Fibroblast of lung (primary cell): ENCODE results near the gene FGF2. TPM values are rescaled to one million over a fixed set of nuclear protein-coding genes. Genes with fewer than 3 reads are reported as not detected.

Source experiments
- DNase-seq, 2 donors: peaks; one replicate each; pipeline versions ENCODE4 v3.0.0 to v3.0.0-alpha.2; 2010; ENCODE audit warnings: low read depth in 2 of 2
- H2AFZ ChIP-seq: 2 replicates; pipeline ENCODE4 v1.5.1; 2012; ENCODE audit warnings: low read length, control low read depth, inconsistent platforms
- H3K27ac ChIP-seq: 2 replicates; pipeline ENCODE4 v1.5.1; 2011; ENCODE audit warnings: low read length, control low read depth; ENCODE audit not compliant: insufficient read depth
- H3K27me3 ChIP-seq: 2 replicates; pipeline ENCODE4 v1.5.1; 2011; ENCODE audit warnings: mild to moderate bottlenecking, low read length; ENCODE audit not compliant: control insufficient read depth, insufficient read depth
- H3K36me3 ChIP-seq: 2 replicates; pipeline ENCODE4 v1.5.1; 2011; ENCODE audit warnings: low read length; ENCODE audit not compliant: control insufficient read depth, insufficient read depth
- H3K4me1 ChIP-seq: 2 replicates; pipeline ENCODE4 v1.5.1; 2011; ENCODE audit warnings: low read length; ENCODE audit not compliant: control insufficient read depth, insufficient read depth; ENCODE audit errors: extremely low read depth
- H3K4me2 ChIP-seq: 2 replicates; pipeline ENCODE4 v1.5.1; 2011; ENCODE audit warnings: low read length, control low read depth; ENCODE audit not compliant: insufficient read depth; ENCODE audit errors: extremely low read depth
- H3K4me3 ChIP-seq, 4 experiments: fragments of 200-600 bp in 1 of 4; sonication (generic) in 1 of 4; replicated peaks in 1 of 4; 2 replicates each; pipeline ENCODE4 v1.5.1; 2011 to 2016; ENCODE audit warnings: low read length in 4 of 4, low read depth in 3 of 4, mild to moderate bottlenecking in 3 of 4, control low read depth in 2 of 4, inconsistent platforms in 1 of 4, mixed read lengths in 1 of 4; ENCODE audit not compliant: insufficient read depth in 1 of 4; ENCODE audit errors: control extremely low read depth in 1 of 4
- H3K79me2 ChIP-seq: 2 replicates; pipeline ENCODE4 v1.5.1; 2012; ENCODE audit warnings: mild to moderate bottlenecking, low read length, inconsistent platforms; ENCODE audit not compliant: control insufficient read depth, insufficient read depth
- H3K9ac ChIP-seq: 2 replicates; pipeline ENCODE4 v1.5.1; 2011; ENCODE audit warnings: mild to moderate bottlenecking, low read length, control low read depth; ENCODE audit not compliant: insufficient read depth
- H3K9me3 ChIP-seq: 2 replicates; pipeline ENCODE4 v1.5.1; 2012; ENCODE audit warnings: low read depth, low read length; ENCODE audit not compliant: control insufficient read depth, insufficient read depth
- H4K20me1 ChIP-seq: 2 replicates; pipeline ENCODE4 v1.5.1; 2011; ENCODE audit warnings: low read length; ENCODE audit not compliant: control insufficient read depth, insufficient read depth; ENCODE audit errors: extremely low read depth
- EZH2 ChIP-seq: IDR thresholded peaks from 2 replicates; pipeline ENCODE4 v1.5.1; 2012; ENCODE audit warnings: low read length, control low read depth, mild to moderate bottlenecking; ENCODE audit errors: missing control alignments
- polyA plus RNA-seq, 2 donors: library from polyadenylated mRNA; depleted of rRNA in 1 of 2; stranded (reverse) in 1 of 2; unstranded in 1 of 2; fragments of >200 nt; gene quantifications; 2 replicates each; pipeline ENCODE4 v1.2.1, GENCODE V29; 2011 to 2012; ENCODE audit warnings: missing spikeins in 1 of 2
- total RNA-seq: library from RNA; depleted of rRNA; stranded (reverse); fragments of >200 nt; gene quantifications from 2 replicates; pipeline ENCODE4 v1.2.1, GENCODE V29; 2014
- TF ChIP-seq, protein P1 (sequence below), 2 donors: IDR thresholded peaks in 1 of 2; conservative IDR thresholded peaks in 1 of 2; 1 replicate in 1 of 2; 2 replicates in 1 of 2; pipeline ENCODE4 v1.5.1; 2011 to 2012; ENCODE audit warnings: low read length in 2 of 2, control low read depth in 1 of 2, inconsistent platforms in 1 of 2, low read depth in 1 of 2, mild to moderate bottlenecking in 1 of 2

FGF2 gene
- total and polyA plus RNA-seq, 2 donors (not counting 1 experiment from before 2014, with no cell fraction given): 38.5 to 98.3 TPM

GRCh38 chr4:122873146-122873545, 46.5 kb downstream of the FGF2 start:
- Histone ChIP-seq H3K9ac (no peak overlapping the region), H2AFZ (no peak overlapping the region), H3K9me3 (no peaks in the 10 kb centered on the region), H3K36me3 (peaks cover 5% of the 10 kb centered on the region), H3K4me2 (peak overlapping the region; percentile 47), H4K20me1 (no peaks in the 10 kb centered on the region), H3K27ac (peak overlapping the region; percentile 51), H3K4me1 (peaks cover 15% of the 10 kb centered on the region), H3K4me3 (no peak overlapping the region), H3K79me2 (peaks cover 68% of the 10 kb centered on the region), H3K27me3 (no peaks in the 10 kb centered on the region)
- TF ChIP-seq, protein P1, sequence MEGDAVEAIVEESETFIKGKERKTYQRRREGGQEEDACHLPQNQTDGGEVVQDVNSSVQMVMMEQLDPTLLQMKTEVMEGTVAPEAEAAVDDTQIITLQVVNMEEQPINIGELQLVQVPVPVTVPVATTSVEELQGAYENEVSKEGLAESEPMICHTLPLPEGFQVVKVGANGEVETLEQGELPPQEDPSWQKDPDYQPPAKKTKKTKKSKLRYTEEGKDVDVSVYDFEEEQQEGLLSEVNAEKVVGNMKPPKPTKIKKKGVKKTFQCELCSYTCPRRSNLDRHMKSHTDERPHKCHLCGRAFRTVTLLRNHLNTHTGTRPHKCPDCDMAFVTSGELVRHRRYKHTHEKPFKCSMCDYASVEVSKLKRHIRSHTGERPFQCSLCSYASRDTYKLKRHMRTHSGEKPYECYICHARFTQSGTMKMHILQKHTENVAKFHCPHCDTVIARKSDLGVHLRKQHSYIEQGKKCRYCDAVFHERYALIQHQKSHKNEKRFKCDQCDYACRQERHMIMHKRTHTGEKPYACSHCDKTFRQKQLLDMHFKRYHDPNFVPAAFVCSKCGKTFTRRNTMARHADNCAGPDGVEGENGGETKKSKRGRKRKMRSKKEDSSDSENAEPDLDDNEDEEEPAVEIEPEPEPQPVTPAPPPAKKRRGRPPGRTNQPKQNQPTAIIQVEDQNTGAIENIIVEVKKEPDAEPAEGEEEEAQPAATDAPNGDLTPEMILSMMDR (conservative IDR thresholded peaks at IDR 0.05 in 1 of 2, IDR thresholded peaks at IDR 0.05 in 1 of 2; ENCODE audit: low read depth in 1 of 2, low read length in 2 of 2): no peak
- no peak for TF ChIP-seq EZH2
- no peak for DNase-seq

- Histone ChIP-seq H3K79me2 (peaks cover 65% of the 10 kb centered on the region), H4K20me1 (no peaks in the 10 kb centered on the region), H3K27me3 (no peaks in the 10 kb centered on the region), H3K4me2 (peak overlapping the region; percentile 80), H3K9me3 (no peaks in the 10 kb centered on the region), H3K4me3 (peak overlapping the region in 2 of 4 experiments; percentile 7 to 29), H3K4me1 (peaks cover 15% of the 10 kb centered on the region), H3K27ac (peak overlapping the region; percentile 50), H2AFZ (no peak overlapping the region), H3K36me3 (peaks cover 5% of the 10 kb centered on the region), H3K9ac (no peak overlapping the region)
- DNase-seq: peak; percentile 88 to 92
- TF ChIP-seq, protein P1 (conservative IDR thresholded peaks at IDR 0.05 in 1 of 2, IDR thresholded peaks at IDR 0.05 in 1 of 2; ENCODE audit: low read depth in 1 of 2, low read length in 2 of 2): no peak
- no peak for TF ChIP-seq EZH2
These were observed 47.4 kb downstream of the FGF2 start for GRCh38 chr4:122873821-122874593.

DNA sequence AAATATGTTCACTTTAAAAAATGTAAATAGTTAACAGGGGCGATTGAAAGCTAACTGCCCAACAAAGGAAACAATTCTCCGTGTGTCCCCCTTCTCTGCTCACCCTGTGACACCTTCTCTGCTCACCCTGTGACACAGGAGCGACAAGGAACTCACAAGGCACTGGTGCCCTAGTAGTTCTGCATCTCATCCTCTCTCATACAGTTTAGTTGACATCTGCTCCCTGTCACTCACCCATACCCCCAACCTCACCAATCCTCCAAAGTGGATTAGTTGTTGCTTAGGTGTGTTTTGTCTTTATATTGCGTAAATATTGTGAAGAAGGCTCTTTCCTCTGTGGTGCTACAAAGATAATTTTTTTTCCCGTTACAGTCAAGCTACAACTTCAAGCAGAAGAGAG, 49.3 kb downstream of the FGF2 start:
- H3K4me1 ChIP-seq: peaks cover 15% of the 10 kb centered on the region
- H3K27ac ChIP-seq: no peak overlapping the region
- peaks cover 5% of the 10 kb centered on the region for H3K36me3 ChIP-seq
- TF ChIP-seq, protein P1 (conservative IDR thresholded peaks at IDR 0.05 in 1 of 2, IDR thresholded peaks at IDR 0.05 in 1 of 2; ENCODE audit: low read depth in 1 of 2, low read length in 2 of 2): no peak
- TF ChIP-seq EZH2: no peak
- no peak overlapping the region for H2AFZ ChIP-seq
- peaks cover 53% of the 10 kb centered on the region for H3K79me2 ChIP-seq
- H4K20me1 ChIP-seq: no peaks in the 10 kb centered on the region
- no peak overlapping the region for H3K4me3 ChIP-seq
- no peak overlapping the region for H3K9ac ChIP-seq
- H3K9me3 ChIP-seq: no peaks in the 10 kb centered on the region
- no peaks in the 10 kb centered on the region for H3K27me3 ChIP-seq
- H3K4me2 ChIP-seq: peak overlapping the region; percentile 1
- DNase-seq: no peak
